Heart left ventricle (tissue), 16 donors: ENCODE measurements around the gene RGS7. TPM values are rescaled to one million over a fixed set of nuclear protein-coding genes. Genes with fewer than 3 reads are reported as not detected.

Experiments
- ATAC-seq, 4 donors: fragments of 200-7000 bp; cut with Tn5 transposase; one replicate each; pipeline ENCODE4 v1.9.1; 2020 to 2022; ENCODE audit warnings: moderate library complexity in 4 of 4, mild to moderate bottlenecking in 3 of 4, moderate number of reproducible peaks in 1 of 4
- DNase-seq, 5 donors: peaks; one replicate each; pipeline ENCODE4 v3.0.0-alpha.2; 2020
- H3K27ac ChIP-seq, 12 donors: fragments of 200-600 bp; sonication (generic) in 4 of 12; one replicate each; pipeline versions ENCODE4 v1.5.0 to v1.8.0; 2016 to 2022; ENCODE audit warnings: mild to moderate bottlenecking in 2 of 12
- H3K27me3 ChIP-seq, 9 donors: fragments of 200-600 bp; sonication (generic) in 2 of 9; one replicate each; pipeline versions ENCODE4 v1.5.1 to v1.8.0; 2016 to 2022; ENCODE audit warnings: mild to moderate bottlenecking in 3 of 9
- H3K36me3 ChIP-seq, 9 donors: fragments of 200-600 bp; sonication (generic) in 2 of 9; one replicate each; pipeline versions ENCODE4 v1.5.0 to v1.8.0; 2018 to 2022; ENCODE audit warnings: mild to moderate bottlenecking in 2 of 9
- H3K4me1 ChIP-seq, 12 donors: fragments of 200-600 bp; sonication (generic) in 4 of 12; one replicate each; pipeline versions ENCODE4 v1.5.0 to v1.8.0; 2016 to 2022; ENCODE audit warnings: mild to moderate bottlenecking in 3 of 12
- H3K4me3 ChIP-seq, 12 donors: fragments of 200-600 bp; sonication (generic) in 4 of 12; one replicate each; pipeline versions ENCODE4 v1.5.0 to v1.8.0; 2017 to 2022; ENCODE audit warnings: mild to moderate bottlenecking in 9 of 12, moderate library complexity in 4 of 12
- H3K9me3 ChIP-seq, 12 donors: fragments of 200-600 bp; sonication (generic) in 4 of 12; one replicate each; pipeline versions ENCODE4 v1.5.0 to v1.8.0; 2016 to 2022; ENCODE audit warnings: mild to moderate bottlenecking in 1 of 12
- CTCF ChIP-seq, 12 donors: fragments of 200-600 bp; sonication (generic) in 4 of 12; IDR thresholded peaks; one replicate each; pipeline versions ENCODE4 v1.5.0 to v1.8.0; 2018 to 2022; ENCODE audit warnings: antibody characterized with exemption in 12 of 12, mild to moderate bottlenecking in 5 of 12
- POLR2A ChIP-seq, 2 donors: fragments of 450-650 bp; IDR thresholded peaks; one replicate each; pipeline ENCODE4 v1.6.1; 2017; ENCODE audit warnings: antibody characterized with exemption in 2 of 2, mild to moderate bottlenecking in 2 of 2, moderate library complexity in 2 of 2
- WGBS, 4 donors: extraction: QIAGEN DNeasy Blood & Tissue Kit in 2 of 4; methylation state at CpG; one replicate each; pipeline versions ENCODE4 v1.1.5 to v1.1.7; 2013 to 2018; 5-methylcytosine and 5-hydroxymethylcytosine counted together
- intact Hi-C, 10 donors: fragments of 100-400 bp; cut with DNase I; formaldehyde crosslinking; loops; one replicate each; pipeline versions ENCODE4 v1.11.1 to v1.14.2; 2022
- polyA plus RNA-seq, 2 donors: library from polyadenylated mRNA; stranded (reverse); fragments of 200-250 nt; gene quantifications; one replicate each; pipeline ENCODE4 v1.2.3, GENCODE V29; 2013
- total RNA-seq, 9 donors: library from RNA; depleted of rRNA in 2 of 9; stranded (reverse); fragments of >200 nt in 2 of 9; fragmentation: NEBNext Ultra II Directional in 3 of 9; extraction: Animal tissue kit (Norgen Biotek cat#: 25700) in 3 of 9; gene quantifications; one replicate each; pipeline versions ENCODE4 v1.1.0 to v1.2.4, GENCODE V29; 2016 to 2023
- donor health status: ischemic (EF 13 %, LVEDD 7.1; RV severe dilation, severe dysfunction).
- donor health status: healthy with polysubstance abuse.
- donor health status: DM: no; HTN: yes; CAD: no.
- donor health status: DM: no; HTN: no; CAD: no.
- donor health status: ischemic (EF 25% LVEDD 6.9; RV normal size, moderate dysfunction).
- donor health status: ischemic (EF 25% LVEDD 5.7; RV mildly dilated, moderate dysfunction).
- donor health status: healthy.
- donor health status: DM: yes; HTN: yes; CAD: no.
- donor health status: ischemic (EF 35%, LVEDD 5.7; RV mildly dilated, moderate dysfunction).
- donor health status: nonischemic (EF 11% LVEDD 7.7; RV severe dilation, severe dysfunction).
- donor health status: DM: yes; HTN: yes; CAD: no.
- donor health status: PGD.
- donor health status: ischemic (EF 29% LVEDD 5.4; RV normal size, mild dysfunction).
- donor health status: nonischemic (EF 23%, LVEDD 6.1; RV moderate dilation, normal function).

Gene RGS7
- total and polyA plus RNA-seq, 11 donors = not detected

GRCh38 chr1:240803151-240803550 lies 553.9 kb downstream of the RGS7 start:
- intact Hi-C loops = no loop called here
- no peaks in the 10 kb centered on the region for H3K9me3 ChIP-seq
- no peaks in the 10 kb centered on the region for H3K36me3 ChIP-seq
- no peaks in the 10 kb centered on the region for H3K27me3 ChIP-seq
- no peak overlapping the region for H3K4me3 ChIP-seq
- H3K4me1 ChIP-seq = no peaks in the 10 kb centered on the region
- H3K27ac ChIP-seq = no peak overlapping the region
- DNase-seq (no peak), ATAC-seq (no peak)
- TF ChIP-seq POLR2A (IDR thresholded peaks at IDR 0.05) (no peak), CTCF (IDR thresholded peaks at IDR 0.05) (no peak)

- Histone ChIP-seq H3K9me3 (no peaks in the 10 kb centered on the region), H3K36me3 (no peaks in the 10 kb centered on the region), H3K4me3 (no peak overlapping the region), H3K27me3 (no peaks in the 10 kb centered on the region), H3K4me1 (no peaks in the 10 kb centered on the region), H3K27ac (no peak overlapping the region)
- WGBS, 4 donors = 69 to 96% (median 91%) methylated on average over 2 of the region's 2 CpGs
- DNase-seq = no peak
- intact Hi-C loops = no loop called here
- no peak for TF ChIP-seq POLR2A (IDR thresholded peaks at IDR 0.05)
- no peak for TF ChIP-seq CTCF (IDR thresholded peaks at IDR 0.05)
- no peak for ATAC-seq
Observed at GRCh38 chr1:240802271-240802670, 554.7 kb downstream of the RGS7 start.

GRCh38 chr1:240801442-240801841 lies 555.6 kb downstream of the RGS7 start:
- Histone ChIP-seq H3K36me3 (no peaks in the 10 kb centered on the region), H3K4me3 (no peak overlapping the region), H3K9me3 (no peaks in the 10 kb centered on the region), H3K27ac (no peak overlapping the region), H3K27me3 (no peaks in the 10 kb centered on the region), H3K4me1 (no peaks in the 10 kb centered on the region)
- no peak for DNase-seq
- WGBS, 4 donors = 84 to 90% (median 89%) methylated on average over 3 of the region's 3 CpGs
- ATAC-seq = no peak
- TF ChIP-seq CTCF (IDR thresholded peaks at IDR 0.05) (no peak), POLR2A (IDR thresholded peaks at IDR 0.05) (no peak)
- intact Hi-C loops = no loop called here

GRCh38 chr1:240800291-240800690 lies 556.7 kb downstream of the RGS7 start:
- Histone ChIP-seq H3K4me1 (no peaks in the 10 kb centered on the region), H3K9me3 (no peaks in the 10 kb centered on the region), H3K36me3 (no peaks in the 10 kb centered on the region), H3K4me3 (no peak overlapping the region), H3K27me3 (no peaks in the 10 kb centered on the region), H3K27ac (no peak overlapping the region)
- intact Hi-C loops = no loop called here
- TF ChIP-seq POLR2A (IDR thresholded peaks at IDR 0.05) = no peak
- TF ChIP-seq CTCF (IDR thresholded peaks at IDR 0.05) = no peak
- ATAC-seq (no peak), DNase-seq (no peak)
- WGBS, 4 donors = 69 to 80% (median 76%) methylated on average over 1 of the region's 1 CpG
